ENCODE measurements around the gene PIGU.
"Not testable (repeated sequence)": the region's sequence is repeated elsewhere in the genome, so short reads cannot be mapped to it uniquely, and the experiment has no call there.

PIGU gene

DNA sequence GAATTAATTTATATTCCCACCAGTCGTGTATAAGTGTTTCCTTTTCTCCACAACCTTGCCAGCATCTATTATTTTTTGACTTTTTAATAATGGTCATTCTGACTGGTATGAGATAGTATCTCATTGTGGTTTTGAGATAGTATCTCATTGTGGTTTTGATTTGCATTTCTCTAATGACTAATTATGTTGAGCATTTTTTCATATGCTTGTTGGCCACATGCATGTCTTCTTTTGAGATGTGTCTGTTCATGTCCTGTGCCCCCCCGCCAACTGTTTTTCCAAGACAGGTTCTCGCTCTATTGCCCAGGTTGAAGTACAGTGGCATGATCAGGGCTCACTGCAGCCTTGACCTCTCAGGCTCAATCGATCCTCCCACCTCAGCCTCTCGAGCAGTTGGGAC, 15.1 kb downstream of the PIGU start:
- DNase-seq (ENCODE audit: low read depth) = not testable (repeated sequence)

DNA sequence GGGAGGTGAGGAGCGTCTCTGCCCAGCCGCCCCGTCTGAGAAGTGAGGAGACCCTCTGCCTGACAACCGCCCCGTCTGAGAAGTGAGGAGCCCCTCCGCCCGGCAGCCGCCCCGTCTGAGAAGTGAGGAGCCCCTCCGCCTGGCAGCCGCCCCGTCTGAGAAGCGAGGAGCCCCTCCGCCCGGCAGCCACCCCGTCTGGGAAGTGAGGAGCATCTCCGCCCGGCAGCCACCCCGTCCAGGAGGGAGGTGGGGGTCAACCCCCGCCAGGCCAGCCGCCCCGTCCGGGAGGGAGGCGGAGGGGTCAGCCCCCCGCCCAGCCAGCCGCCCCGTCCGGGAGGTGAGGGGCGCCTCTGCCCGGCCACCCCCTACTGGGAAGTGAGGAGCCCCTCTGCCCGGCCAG, 18.2 kb downstream of the PIGU start:
- not testable (repeated sequence) for DNase-seq (ENCODE audit: low read depth)

DNA sequence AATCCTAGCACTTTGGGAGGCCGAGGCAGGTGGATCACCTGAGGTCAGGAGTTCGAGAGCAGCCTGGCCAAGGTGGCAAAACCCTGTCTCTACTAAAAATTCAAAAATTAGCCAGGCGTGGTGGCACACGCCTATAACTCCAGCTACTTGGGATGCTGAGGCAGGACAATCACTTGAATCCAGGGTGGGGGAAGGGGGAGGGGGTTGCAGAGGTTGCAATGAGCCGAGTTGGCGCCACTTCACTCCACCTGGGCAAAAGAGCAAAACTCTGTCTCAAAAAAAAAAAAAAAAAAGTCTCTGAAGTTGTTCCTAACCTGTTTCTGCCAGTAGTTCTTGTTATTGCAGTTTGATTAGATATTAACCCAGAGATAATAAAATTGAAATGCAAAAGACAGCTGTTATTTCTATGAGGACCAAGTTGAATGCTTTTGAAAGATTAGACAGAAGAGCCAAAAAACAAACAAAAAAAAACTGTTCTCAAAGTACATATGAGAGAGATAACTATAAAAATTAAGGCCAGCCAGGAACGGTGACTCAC, 22.6 kb downstream of the PIGU start:
- DNase-seq (ENCODE audit: low read depth) = no peak

DNA sequence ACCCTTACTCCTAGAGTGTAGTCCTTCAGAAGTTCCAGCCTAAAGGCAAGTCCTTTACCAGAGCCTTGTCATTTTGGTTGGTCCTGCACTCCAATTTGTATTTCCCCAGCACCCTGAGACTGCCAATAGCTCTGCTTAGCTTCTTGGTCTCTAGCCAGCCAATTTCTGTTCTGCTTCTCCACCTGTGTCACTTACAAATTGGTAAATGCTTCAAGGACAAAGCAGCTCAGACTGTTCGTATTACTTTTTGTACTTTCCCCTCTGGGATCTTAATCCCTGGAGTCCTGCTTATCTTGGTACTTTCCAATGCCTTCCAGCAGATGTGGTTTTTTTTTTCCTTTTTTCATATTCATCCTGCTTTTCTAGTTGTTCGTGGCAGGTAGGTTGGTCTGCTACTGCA, 25.7 kb downstream of the PIGU start:
- DNase-seq (ENCODE audit: low read depth) = no peak

DNA sequence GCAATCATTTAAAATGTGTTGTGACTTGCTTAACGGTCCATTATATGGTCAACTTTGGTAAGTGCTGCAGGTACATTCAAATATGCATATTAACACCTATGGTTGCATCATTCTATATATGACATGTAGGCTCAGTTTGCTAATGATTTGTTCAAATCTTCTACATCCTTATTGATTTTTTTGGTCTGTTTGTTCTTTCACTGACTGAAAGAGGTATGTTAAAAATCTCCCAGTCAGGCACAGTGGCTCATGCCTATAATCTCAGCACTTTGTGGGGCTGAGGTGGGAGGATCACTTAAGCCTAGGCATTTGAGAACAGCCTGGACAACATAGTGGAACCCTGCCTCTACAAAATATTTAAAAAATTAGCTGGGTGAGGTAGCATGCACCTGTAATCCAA, 29.2 kb downstream of the PIGU start:
- no peak for DNase-seq (ENCODE audit: low read depth)

DNA sequence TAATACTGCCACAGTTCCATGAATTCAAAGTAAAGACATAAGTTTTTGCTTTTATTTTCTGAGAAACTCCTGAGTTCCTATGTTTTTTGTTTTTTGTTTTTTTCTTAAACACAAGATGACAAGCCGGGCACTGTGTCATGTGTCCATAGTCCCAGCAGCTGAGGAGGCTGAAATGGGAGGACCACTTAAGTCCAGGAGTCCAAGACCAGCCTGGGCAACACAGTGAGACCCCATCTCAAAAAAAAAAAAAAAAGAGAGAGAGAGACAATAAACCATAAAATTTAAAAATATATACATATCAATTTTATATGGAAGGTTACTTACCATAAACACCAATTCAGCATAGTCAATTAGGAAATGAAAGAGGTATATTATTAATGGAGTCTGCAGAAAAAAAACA, 31.9 kb downstream of the PIGU start:
- DNase-seq (ENCODE audit: low read depth) = no peak

DNA sequence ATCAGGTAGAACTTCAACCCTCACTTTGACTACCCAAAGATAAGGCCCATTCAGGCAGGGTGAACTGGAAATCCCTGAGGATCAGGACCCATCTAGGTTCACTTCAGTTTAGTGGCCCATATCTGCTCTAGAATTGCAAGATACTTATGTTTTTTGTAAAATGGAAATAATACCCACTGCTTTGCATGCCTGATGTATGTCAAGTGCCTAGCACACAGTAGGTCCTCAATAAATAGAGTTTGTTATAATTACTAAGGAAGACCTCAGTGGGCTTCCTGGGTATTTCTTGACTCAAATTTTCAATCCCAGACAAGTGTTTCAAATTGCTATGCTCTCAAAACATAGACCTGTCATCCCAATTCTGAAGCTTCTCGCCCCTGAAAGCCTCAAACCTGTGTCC, 32.5 kb downstream of the PIGU start:
- DNase-seq (ENCODE audit: low read depth) = no peak

DNA sequence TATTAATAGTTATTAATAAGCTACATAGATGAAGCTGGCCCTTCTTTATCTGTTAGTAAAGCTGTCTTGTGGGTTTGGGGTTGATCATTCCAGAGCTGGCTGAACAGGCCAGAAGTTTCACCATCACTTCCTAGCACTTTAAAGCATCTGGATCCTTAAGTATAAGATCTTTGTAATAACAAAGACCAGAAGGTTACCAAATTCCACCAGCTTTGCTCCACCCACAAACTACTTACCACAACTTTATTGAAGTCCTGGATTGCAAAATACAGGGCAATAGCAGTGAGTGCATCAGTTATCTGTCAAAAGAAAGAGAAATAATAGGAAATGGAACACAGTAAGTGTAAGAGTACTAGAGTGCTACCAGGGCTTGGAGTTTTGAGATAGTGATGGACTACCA, 33.0 kb downstream of the PIGU start:
- no peak for DNase-seq (ENCODE audit: low read depth)

DNA sequence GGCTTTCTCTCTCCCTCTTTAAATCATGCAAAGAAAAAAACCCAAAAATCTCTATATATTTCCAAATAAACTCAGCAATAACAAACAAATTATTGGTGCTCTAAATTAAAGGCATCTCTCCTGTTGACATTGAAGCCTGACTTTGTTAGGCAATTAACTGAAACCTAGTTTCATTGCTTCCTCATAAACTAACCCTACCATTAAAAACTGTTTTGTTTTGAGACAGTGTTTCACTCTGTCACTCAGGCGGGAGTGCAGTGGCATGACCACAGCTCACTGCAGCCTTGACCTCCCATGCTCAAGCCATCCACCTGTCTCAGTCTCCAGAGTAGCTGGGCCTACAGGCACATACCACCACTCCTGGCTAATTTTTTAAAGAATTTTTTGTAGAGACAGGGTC, 34.9 kb downstream of the PIGU start:
- no peak for DNase-seq (ENCODE audit: low read depth)

DNA sequence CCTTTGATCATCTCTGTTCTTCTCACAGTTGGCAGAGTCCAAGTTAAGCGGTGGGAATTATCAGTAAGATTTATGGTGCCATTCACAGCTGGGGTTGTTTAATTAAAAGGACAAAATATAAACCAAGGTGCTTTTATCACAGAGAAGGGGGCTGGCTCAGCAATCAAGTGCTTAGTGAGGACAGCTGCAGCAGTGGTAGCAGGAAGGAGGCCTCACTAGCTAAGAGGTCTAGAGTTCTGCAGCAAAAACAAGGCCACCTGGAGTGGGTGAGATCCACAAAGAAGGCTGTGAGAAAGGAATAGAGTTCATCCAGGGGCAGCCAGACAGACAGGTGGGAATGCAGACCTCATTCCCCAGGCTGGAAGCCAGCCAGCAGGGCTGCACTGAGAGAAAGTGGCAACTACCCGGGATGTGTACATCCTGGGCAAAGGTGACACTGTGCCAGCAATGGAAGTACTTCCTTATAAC, 37.1 kb downstream of the PIGU start:
- DNase-seq (ENCODE audit: low read depth) = no peak

DNA sequence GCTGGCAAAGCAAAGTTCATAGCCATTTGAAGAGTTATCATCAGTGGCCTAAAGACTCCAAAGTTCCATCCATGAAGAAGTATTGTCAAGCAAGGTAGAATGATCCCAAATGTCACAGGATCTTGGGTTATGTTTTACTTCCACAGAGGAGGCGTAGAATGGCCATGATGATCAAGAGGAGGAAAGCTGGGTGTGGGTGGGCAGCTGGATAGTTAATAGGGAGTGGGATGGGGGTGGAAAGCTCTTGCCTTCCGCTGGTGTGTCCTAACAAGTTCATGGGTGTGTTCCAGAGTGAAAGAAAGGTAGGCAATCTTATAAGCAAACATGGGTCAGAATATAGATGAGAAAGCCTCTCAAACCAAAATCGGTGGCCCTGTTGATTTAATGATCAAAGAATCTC, 38.4 kb downstream of the PIGU start:
- no peak for DNase-seq (ENCODE audit: low read depth)

DNA sequence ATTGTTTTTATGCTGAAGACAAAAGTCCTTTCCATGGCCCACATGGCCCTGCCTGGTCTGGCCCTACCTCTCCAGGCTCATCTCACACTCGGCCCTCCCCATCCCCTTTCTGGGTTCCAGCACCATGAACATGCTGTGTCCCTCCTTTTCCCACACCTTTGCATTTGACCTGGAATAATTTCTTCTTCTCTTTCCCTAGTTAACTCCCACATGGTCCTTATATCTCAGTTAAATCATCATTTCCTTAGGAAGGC, 38.9 kb downstream of the PIGU start:
- no peak for DNase-seq (ENCODE audit: low read depth)

DNA sequence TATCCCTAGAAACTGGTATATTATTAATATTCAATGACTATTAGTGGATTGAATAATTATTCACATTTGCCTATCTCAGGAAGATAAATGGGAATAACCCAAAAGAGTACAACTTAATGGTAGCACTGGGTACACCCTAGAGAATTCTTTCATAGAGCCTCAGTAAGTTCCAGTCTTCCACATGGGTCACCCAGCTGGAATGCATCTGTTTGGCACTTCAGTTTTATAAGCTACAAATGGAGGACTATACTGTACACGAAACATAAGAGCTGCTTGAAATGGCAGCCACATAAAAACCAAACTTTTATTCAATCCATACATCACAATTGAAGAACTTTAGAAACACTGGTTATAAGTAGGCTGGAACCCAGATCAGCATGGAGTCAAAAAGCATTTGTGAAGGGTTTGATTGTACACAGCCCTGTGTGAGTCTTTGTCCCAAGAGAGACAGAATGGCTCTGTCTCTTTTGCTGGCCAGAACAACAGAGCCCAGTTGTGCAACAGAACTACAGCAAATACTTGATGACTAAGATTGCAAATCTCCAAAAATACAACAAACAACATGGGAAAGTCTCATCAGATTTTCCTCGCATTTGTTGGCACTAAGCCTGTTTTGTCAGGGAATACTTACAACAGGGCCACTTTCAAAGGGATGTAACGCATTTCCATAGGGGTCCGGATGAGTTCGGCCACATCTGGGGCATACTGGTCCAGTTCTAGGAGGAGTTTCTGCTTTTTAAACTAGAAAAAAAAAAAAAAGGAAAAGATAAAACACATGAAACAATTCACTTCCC, 39.5 kb downstream of the PIGU start:
- no peak for DNase-seq (ENCODE audit: low read depth)

DNA sequence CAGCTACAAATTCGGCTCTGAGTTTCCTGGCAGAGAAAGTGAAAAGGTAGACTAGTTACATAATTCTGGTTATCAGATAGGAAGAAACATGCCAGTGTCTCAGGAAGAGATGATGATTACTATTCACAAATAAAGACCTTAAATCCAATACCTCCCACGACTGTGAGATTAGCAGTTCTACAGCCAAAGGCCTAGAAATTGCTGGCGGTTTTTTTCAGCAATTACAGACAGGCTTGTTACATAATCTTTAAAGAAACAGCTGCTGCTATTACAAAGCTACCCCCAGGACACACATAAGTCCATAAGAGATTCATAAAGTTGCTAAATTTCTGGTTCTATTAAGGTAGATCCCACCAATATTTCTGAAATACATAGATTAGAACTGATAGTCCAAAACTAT, 40.2 kb downstream of the PIGU start:
- no peak for DNase-seq (ENCODE audit: low read depth)

DNA sequence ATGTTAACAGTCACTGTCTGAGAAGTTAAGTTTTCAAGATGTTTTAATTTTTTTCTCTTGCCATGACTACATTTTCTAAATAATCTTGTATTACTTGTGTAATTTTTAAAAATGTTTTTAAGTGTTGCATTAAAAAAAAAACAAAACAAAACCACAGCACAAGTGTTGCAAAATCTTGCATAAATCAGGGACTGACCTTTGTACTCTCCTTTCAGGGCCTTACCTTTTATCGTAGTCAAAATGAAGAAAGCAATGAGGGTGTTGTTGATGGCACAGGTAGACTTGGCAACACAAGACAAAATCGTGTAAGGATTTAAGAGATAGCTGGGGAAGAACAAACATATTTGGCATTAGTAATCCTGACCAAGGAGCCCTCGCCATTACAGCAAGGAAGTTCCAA, 42.5 kb downstream of the PIGU start:
- no peak for DNase-seq (ENCODE audit: low read depth)

DNA sequence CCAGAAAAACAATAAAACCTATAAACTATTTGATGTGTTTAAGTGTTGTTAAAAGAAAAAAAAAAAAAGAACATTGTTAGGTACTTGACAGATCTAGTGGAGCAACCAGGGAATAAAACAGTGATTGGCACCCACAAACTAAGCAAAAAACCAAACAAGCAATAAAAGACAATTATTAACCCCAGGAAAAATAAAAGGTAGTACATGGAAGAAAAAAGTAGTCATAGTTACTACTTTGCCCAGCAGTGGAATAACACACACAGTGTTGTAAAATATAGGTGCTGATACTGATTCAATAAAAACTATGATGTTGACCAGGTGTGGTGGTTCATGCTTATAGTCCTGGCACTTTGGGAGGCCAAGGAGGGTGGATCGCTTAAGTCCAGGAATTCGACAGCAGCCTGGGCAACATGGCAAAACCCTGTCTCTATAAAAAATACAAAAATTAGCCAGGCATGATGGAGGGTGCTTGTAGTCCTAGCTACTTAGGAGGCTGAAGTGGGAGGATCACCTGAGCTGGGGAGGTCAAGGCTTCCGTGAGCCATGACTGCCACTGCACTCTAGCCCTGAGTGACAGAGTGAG, 43.9 kb downstream of the PIGU start:
- DNase-seq (ENCODE audit: low read depth) = no peak

DNA sequence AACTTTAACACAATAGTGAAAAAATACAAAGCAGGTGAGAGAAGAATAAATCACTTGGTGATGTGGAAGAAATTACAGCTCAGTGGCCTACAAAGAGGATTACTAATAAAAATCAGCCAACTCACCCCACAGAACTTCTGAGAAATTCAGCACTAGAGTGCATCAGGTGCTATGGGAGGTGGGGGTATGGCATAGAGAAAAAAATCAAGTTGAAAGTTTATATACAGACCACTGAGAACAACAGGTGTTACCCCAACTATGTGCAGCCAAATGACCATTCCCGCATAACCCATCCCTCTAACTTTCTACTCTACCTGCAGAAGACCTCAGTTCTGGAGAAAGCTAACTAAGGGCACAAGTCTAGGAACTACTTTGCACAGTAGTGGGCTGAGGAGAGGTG, 47.0 kb downstream of the PIGU start:
- no peak for DNase-seq (ENCODE audit: low read depth)

DNA sequence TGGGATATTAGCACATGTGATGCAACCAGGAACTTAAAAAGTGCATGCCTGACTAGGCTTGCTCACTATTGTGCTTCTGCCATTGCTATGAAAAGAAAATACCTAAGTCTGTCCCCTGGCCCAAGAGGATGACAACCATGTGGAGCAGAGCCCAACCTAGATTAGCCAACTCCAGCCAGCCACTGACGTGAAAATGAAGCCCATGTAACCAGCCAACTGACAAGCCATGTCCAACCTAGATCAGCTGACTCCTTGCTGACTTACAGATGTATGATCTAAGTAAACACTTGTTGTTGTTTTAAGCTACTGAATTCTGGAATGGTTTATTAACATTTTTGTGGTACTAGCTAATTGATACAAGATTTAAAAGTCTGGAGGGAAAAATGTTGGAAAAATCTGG, 47.5 kb downstream of the PIGU start:
- no peak for DNase-seq (ENCODE audit: low read depth)

DNA sequence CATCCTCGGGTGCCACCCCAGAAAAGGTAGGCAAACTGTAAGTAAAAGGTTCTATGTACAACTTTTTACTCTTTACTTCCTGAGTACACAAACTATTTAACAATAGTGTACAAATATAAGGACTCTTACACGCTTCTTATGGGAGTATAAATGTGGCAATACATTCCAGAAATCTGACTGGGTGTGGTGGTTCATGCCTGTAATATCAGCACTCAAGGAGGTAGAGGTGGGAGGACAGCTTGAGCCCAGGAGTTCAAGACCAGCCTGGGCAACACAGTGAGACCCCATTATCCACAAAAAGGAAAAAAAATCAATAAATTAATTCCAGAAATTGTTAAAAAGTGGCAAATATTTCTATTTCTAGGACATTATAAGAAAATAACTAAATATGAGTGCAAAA, 48.9 kb downstream of the PIGU start:
- DNase-seq (ENCODE audit: low read depth) = no peak

DNA sequence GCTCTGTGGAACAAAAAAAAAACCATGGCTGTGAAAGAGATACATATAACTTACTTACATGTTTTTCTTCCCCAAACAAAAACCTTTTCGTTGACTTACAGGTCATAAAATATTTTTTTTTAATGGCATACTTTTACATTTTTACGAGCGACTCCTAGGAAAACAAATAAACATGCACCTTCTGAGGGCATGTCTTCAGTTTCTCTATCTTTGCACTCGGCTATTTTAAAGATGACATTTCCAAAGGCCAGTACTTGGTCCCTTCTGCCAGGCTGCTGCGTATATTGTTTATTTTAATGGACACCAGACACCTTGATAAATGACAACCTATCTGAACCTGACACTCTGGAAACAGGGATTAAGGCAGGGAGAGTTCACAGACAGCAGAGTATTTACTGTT, 49.4 kb downstream of the PIGU start:
- no peak for DNase-seq (ENCODE audit: low read depth)

DNA sequence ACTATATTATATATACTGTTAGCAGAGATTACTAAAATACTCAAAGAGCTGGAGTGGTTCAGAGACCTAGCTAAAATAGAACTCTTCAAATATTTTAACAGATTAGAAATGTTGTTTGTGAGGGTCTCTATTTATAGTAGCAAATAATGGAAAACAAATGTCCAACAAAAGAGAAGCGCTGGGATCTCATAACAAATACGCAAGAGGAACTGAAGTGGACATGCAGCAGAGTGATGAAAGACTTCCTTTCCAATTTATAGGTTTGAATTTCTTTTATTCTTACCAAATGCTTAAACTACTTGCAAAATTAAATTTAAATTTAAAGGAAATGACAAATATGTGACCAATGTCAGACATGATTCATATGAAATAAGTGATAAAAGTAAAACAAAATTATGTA, 49.9 kb downstream of the PIGU start:
- no peak for DNase-seq (ENCODE audit: low read depth)

DNA sequence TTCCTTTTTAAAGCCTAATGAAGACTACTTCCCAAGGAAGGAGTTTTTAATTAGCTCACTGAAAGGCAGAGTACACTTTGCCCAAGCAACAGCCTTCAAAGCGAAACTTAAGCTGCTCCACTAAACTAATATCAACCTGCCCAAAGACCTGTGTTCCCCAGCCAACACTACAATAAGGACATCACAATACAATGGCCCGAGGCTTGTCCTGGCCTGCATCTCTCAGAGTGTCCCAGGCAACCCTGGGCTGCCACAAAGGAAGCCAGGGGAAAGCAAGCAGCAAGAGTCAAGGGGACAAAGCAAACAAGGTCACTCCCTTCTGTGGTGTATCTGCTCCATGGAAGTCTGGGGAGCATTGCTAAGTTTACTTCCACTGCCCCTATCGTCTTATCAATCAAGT, 52.3 kb downstream of the PIGU start:
- DNase-seq (ENCODE audit: low read depth) = no peak

DNA sequence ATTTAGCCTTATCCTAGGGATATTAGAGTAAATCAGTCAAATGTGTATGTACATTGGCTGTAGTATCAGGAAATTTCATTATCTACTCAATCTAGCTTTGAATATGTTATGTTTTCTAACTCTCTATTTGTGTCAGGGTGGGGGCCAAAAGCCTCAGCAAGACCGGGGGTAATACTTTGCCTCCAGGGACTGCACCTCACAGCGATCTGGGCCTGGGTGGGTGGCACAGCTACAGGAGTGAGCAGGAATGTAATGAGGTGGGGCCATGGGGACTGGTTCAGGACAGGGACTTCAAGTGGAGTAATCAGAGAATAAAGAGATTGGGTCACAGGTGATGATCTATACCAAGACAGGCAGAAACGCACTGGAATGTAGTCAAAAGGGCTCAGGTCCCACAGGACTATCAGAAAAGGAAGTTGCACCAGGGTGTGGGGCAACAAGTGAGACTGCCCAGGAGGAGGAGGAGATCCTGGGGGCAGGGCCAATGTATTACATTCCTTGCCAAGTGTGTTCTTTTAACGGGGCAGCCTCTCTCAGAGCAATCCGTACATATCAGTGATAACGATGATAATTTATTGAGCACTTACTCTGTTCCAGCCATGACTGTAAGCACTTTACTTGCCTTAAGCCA, 54.0 kb downstream of the PIGU start:
- DNase-seq (ENCODE audit: low read depth) = no peak

Data from T-helper 22 cell (primary cell).